Body of pancreas (tissue), 4 donors: ENCODE measurements around the gene GOPC. TPM values are rescaled to one million over a fixed set of nuclear protein-coding genes. Genes with fewer than 3 reads are reported as not detected.

Experiments used
- ATAC-seq: fragments of 150-250 bp; one replicate; pipeline ENCODE4 v1.9.1; 2016
- DNase-seq, 4 donors: peaks; one replicate each; pipeline ENCODE4 v3.0.0-alpha.2; 2019
- H3K27ac ChIP-seq, 4 donors: fragments of 200-600 bp; sonication (generic); 1 replicate in 3 of 4; 2 replicates in 1 of 4; pipeline versions ENCODE4 v1.5.1 to v1.6.1; 2016 to 2019; ENCODE audit warnings: mild to moderate bottlenecking in 1 of 4, mixed read lengths in 1 of 4, moderate library complexity in 1 of 4
- H3K27me3 ChIP-seq, 2 donors: fragments of 200-600 bp; sonication (generic); one replicate each; pipeline ENCODE4 v1.6.0; 2016; ENCODE audit warnings: mild to moderate bottlenecking in 1 of 2
- H3K36me3 ChIP-seq, 2 donors: fragments of 200-600 bp; sonication (generic); replicated peaks in 1 of 2; 2 replicates each; pipeline ENCODE4 v1.5.1; 2016; ENCODE audit warnings: low read depth in 2 of 2; ENCODE audit not compliant: insufficient read depth in 1 of 2
- H3K4me1 ChIP-seq: fragments of 200-600 bp; sonication (generic); one replicate; pipeline ENCODE4 v1.6.0; 2016
- H3K4me3 ChIP-seq, 2 donors: fragments of 200-600 bp; sonication (generic); 1 replicate in 1 of 2; 2 replicates in 1 of 2; pipeline ENCODE4 v1.5.1; 2016 to 2019
- H3K9me3 ChIP-seq, 3 donors: fragments of 200-600 bp; sonication (generic); 1 replicate in 2 of 3; 2 replicates in 1 of 3; pipeline ENCODE4 v1.5.1; 2016
- POLR2A ChIP-seq, 3 donors: fragments of 450-650 bp; IDR thresholded peaks; one replicate each; pipeline ENCODE4 v1.6.1; 2016; ENCODE audit warnings: antibody characterized with exemption in 3 of 3, mild to moderate bottlenecking in 2 of 3
- WGBS, 2 donors: methylation state at CpG; one replicate each; pipeline ENCODE4 v1.1.5; 2017; 5-methylcytosine and 5-hydroxymethylcytosine counted together
- intact Hi-C: fragments of 100-400 bp; cut with DNase I; formaldehyde crosslinking; loops from one replicate; pipeline ENCODE4 v1.15.1; 2023
- total RNA-seq, 2 donors: library from RNA; depleted of rRNA; stranded (reverse); fragments of >200 nt; gene quantifications; one replicate each; pipeline ENCODE4 v1.1.0, GENCODE V29; 2016
- TF ChIP-seq, protein P1 (sequence below), 7 experiments: fragments of 450-650 bp in 4 of 7; fragments of 200-600 bp in 3 of 7; sonication (generic) in 3 of 7; IDR thresholded peaks; one replicate each; pipeline ENCODE4 v1.5.1; 2016 to 2019; ENCODE audit warnings: antibody characterized with exemption in 7 of 7

Gene GOPC
- total RNA-seq, 2 donors from 2014 or later, result 7.9 to 16.6 TPM

DNA sequence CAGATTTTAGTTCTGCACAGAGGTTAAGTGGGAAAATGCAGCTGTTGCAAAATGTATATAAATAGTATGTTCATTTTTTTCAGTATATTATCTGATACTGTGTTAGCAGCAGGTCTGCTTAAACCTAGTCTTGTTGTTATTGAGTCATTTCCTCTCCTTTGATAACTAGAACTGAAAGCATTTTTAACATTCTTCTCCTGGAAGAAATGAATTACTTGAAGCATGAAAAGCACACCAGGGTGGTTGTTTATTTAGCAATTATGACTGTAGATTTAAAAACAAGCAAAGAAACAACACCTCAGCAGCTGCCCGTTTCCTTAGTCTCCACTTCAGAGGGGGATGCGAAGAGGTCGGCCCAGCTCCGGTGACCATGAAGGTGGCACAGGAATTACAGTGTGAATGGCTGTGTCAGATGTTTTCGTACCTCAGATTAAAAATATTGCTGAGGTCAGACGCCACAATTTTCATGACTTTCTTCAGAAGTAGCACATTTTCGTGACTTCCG lies 53.5 kb downstream of the GOPC start:
- TF ChIP-seq POLR2A (IDR thresholded peaks at IDR 0.05), result no peak
- TF ChIP-seq, protein P1, sequence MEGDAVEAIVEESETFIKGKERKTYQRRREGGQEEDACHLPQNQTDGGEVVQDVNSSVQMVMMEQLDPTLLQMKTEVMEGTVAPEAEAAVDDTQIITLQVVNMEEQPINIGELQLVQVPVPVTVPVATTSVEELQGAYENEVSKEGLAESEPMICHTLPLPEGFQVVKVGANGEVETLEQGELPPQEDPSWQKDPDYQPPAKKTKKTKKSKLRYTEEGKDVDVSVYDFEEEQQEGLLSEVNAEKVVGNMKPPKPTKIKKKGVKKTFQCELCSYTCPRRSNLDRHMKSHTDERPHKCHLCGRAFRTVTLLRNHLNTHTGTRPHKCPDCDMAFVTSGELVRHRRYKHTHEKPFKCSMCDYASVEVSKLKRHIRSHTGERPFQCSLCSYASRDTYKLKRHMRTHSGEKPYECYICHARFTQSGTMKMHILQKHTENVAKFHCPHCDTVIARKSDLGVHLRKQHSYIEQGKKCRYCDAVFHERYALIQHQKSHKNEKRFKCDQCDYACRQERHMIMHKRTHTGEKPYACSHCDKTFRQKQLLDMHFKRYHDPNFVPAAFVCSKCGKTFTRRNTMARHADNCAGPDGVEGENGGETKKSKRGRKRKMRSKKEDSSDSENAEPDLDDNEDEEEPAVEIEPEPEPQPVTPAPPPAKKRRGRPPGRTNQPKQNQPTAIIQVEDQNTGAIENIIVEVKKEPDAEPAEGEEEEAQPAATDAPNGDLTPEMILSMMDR (IDR thresholded peaks at IDR 0.05), result no peak
- no peaks in the 10 kb centered on the region for H3K27me3 ChIP-seq
- ATAC-seq (no peak), DNase-seq (no peak)
- no peaks in the 10 kb centered on the region for H3K9me3 ChIP-seq
- peaks cover 0 to 2% of the 10 kb centered on the region in 2 donors for H3K36me3 ChIP-seq
- no peak overlapping the region for H3K27ac ChIP-seq
- H3K4me3 ChIP-seq, result no peak overlapping the region
- intact Hi-C loops, result no loop called here
- 89 to 90% methylated on average over 8 of the region's 8 CpGs for WGBS, 2 donors
- no peaks in the 10 kb centered on the region for H3K4me1 ChIP-seq

- ATAC-seq (peak; percentile 70), DNase-seq (peak; percentile 51 to 79 (median 70))
- Histone ChIP-seq H3K36me3 (peaks cover 0 to 2% of the 10 kb centered on the region in 2 donors), H3K27me3 (no peaks in the 10 kb centered on the region), H3K27ac (peak overlapping the region in 1 of 4 donors; percentile 13), H3K9me3 (no peaks in the 10 kb centered on the region), H3K4me1 (no peaks in the 10 kb centered on the region), H3K4me3 (no peak overlapping the region)
- TF ChIP-seq, protein P1 (IDR thresholded peaks at IDR 0.05), result peak in 2 of 7 experiments; percentile 9 to 17
- no peak for TF ChIP-seq POLR2A (IDR thresholded peaks at IDR 0.05)
- intact Hi-C loops, result no loop called here
- 47 to 60% methylated on average over 11 to 53 of the region's 64 CpGs for WGBS, 2 donors
These were observed 54.4 kb downstream of the GOPC start for GRCh38 chr6:117547688-117548621.

GRCh38 chr6:117546674-117547073 lies 55.6 kb downstream of the GOPC start:
- intact Hi-C loops, result no loop called here
- H3K4me1 ChIP-seq, result no peaks in the 10 kb centered on the region
- TF ChIP-seq, protein P1 (IDR thresholded peaks at IDR 0.05), result no peak
- no peak for TF ChIP-seq POLR2A (IDR thresholded peaks at IDR 0.05)
- no peaks in the 10 kb centered on the region for H3K9me3 ChIP-seq
- no peak overlapping the region for H3K27ac ChIP-seq
- no peak overlapping the region for H3K4me3 ChIP-seq
- ATAC-seq (no peak), DNase-seq (no peak)
- WGBS, 2 donors, result 84 to 87% methylated on average over 5 of the region's 5 CpGs
- no peaks in the 10 kb centered on the region for H3K27me3 ChIP-seq
- H3K36me3 ChIP-seq, result peaks cover 0 to 2% of the 10 kb centered on the region in 2 donors

DNA sequence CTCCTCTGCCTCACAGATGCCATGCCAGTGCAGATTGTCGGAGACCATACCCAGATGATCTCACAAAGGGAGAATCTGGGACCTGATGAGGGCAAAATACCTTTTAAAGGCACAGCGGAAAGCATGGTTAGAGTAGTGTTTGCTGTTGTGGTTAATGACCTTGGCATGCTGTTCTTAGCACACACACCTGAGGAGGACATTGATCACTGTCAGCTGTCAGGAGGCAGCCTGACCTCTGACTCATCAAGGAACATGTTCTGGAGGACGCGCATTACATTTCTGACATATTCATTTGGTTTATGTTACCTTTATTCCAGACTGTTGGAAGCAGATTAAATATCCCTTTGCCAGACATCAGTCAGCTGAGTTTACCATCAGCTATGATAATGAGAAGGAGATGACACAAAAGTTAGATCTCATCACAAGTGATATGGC lies 57.1 kb downstream of the GOPC start:
- TF ChIP-seq POLR2A (IDR thresholded peaks at IDR 0.05), result no peak
- TF ChIP-seq, protein P1 (IDR thresholded peaks at IDR 0.05), result no peak
- Histone ChIP-seq H3K27ac (no peak overlapping the region), H3K4me3 (no peak overlapping the region), H3K4me1 (no peaks in the 10 kb centered on the region), H3K36me3 (peaks cover 0 to 2% of the 10 kb centered on the region in 2 donors), H3K27me3 (no peaks in the 10 kb centered on the region), H3K9me3 (no peaks in the 10 kb centered on the region)
- ATAC-seq (no peak), DNase-seq (no peak)
- WGBS, 2 donors, result 65 to 69% methylated on average over 4 of the region's 4 CpGs
- intact Hi-C loops, result no loop called here
